Tibial nerve (tissue), 4 donors: ENCODE results near the gene GABBR2. TPM values are rescaled to one million over a fixed set of nuclear protein-coding genes. Genes with fewer than 3 reads are reported as not detected.

Experiments
- DNase-seq, 2 donors: peaks; one replicate each; pipeline ENCODE4 v3.0.0-alpha.2; 2019; ENCODE audit warnings: low spot score in 2 of 2
- H3K27ac ChIP-seq, 4 donors: fragments of 200-600 bp; sonication (generic) in 3 of 4; one replicate each; pipeline ENCODE4 v1.5.1; 2017 to 2019; ENCODE audit warnings: mild to moderate bottlenecking in 1 of 4
- H3K27me3 ChIP-seq, 2 donors: fragments of 200-600 bp; sonication (generic) in 1 of 2; one replicate each; pipeline versions ENCODE4 v1.5.1 to v1.6.0; 2017 to 2019
- H3K36me3 ChIP-seq, 3 donors: fragments of 200-600 bp; sonication (generic); one replicate each; pipeline ENCODE4 v1.5.1; 2018 to 2019
- H3K4me1 ChIP-seq, 4 donors: fragments of 200-600 bp; sonication (generic) in 3 of 4; one replicate each; pipeline ENCODE4 v1.5.1; 2017 to 2019
- H3K4me3 ChIP-seq, 4 donors: fragments of 200-600 bp; sonication (generic) in 3 of 4; one replicate each; pipeline ENCODE4 v1.5.1; 2017 to 2019; ENCODE audit warnings: mild to moderate bottlenecking in 1 of 4, moderate library complexity in 1 of 4
- H3K9me3 ChIP-seq, 4 donors: fragments of 200-600 bp; sonication (generic) in 3 of 4; one replicate each; pipeline ENCODE4 v1.5.1; 2017 to 2019
- EP300 ChIP-seq, 2 donors: sonication (generic); formaldehyde crosslinking; IDR thresholded peaks; one replicate each; pipeline ENCODE4 v1.6.1; 2017; ENCODE audit warnings: antibody characterized with exemption in 2 of 2, mild to moderate bottlenecking in 1 of 2
- POLR2A ChIP-seq, 2 donors: fragments of 450-650 bp; IDR thresholded peaks; one replicate each; pipeline ENCODE4 v1.6.1; 2017; ENCODE audit warnings: antibody characterized with exemption in 2 of 2, mild to moderate bottlenecking in 2 of 2, moderate library complexity in 2 of 2
- WGBS, 2 donors: methylation state at CpG; one replicate each; pipeline ENCODE4 v1.1.5; 2018; 5-methylcytosine and 5-hydroxymethylcytosine counted together
- total RNA-seq, 4 donors: library from RNA; depleted of rRNA; stranded (reverse); fragments of >200 nt; gene quantifications; one replicate each; pipeline ENCODE4 v1.1.0, GENCODE V29; 2016
- TF ChIP-seq, protein P1 (sequence below), 5 experiments: fragments of 200-600 bp in 3 of 5; fragments of 450-650 bp in 2 of 5; sonication (generic) in 3 of 5; IDR thresholded peaks; one replicate each; pipeline ENCODE4 v1.5.1; 2016 to 2019; ENCODE audit warnings: antibody characterized with exemption in 5 of 5, mild to moderate bottlenecking in 3 of 5, moderate library complexity in 2 of 5

GABBR2 gene
- total RNA-seq, 4 donors from 2014 or later = 0.20 to 0.22 TPM; not detected in 2

DNA sequence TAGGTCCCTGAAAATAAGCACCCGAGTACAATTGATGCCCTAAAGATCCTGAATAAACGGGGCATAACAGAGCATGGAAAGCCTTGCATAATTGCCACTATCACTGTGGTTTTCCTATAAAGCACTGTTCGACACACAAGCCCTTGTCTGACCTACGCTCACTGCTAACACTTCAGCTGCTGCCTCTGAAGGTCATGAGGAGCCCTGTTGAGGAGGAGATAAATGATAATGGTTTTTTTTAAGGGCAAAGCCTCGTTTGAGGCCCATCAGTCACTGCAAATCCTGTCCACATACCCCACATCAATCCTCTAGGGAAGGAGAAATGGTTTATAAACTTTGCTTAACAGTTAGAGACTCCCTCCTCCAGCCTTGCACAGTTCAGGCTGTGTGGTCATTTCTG lies 35.1 kb downstream of the GABBR2 start:
- peaks cover 0 to 26% (median 2%) of the 10 kb centered on the region in 4 donors for H3K9me3 ChIP-seq
- no peaks in the 10 kb centered on the region for H3K36me3 ChIP-seq
- H3K4me1 ChIP-seq = no peaks in the 10 kb centered on the region
- H3K4me3 ChIP-seq = no peak overlapping the region
- WGBS, 2 donors = 46 to 51% methylated on average over 5 of the region's 5 CpGs
- TF ChIP-seq, protein P1, sequence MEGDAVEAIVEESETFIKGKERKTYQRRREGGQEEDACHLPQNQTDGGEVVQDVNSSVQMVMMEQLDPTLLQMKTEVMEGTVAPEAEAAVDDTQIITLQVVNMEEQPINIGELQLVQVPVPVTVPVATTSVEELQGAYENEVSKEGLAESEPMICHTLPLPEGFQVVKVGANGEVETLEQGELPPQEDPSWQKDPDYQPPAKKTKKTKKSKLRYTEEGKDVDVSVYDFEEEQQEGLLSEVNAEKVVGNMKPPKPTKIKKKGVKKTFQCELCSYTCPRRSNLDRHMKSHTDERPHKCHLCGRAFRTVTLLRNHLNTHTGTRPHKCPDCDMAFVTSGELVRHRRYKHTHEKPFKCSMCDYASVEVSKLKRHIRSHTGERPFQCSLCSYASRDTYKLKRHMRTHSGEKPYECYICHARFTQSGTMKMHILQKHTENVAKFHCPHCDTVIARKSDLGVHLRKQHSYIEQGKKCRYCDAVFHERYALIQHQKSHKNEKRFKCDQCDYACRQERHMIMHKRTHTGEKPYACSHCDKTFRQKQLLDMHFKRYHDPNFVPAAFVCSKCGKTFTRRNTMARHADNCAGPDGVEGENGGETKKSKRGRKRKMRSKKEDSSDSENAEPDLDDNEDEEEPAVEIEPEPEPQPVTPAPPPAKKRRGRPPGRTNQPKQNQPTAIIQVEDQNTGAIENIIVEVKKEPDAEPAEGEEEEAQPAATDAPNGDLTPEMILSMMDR (IDR thresholded peaks at IDR 0.05) = no peak
- no peak for TF ChIP-seq EP300 (IDR thresholded peaks at IDR 0.05)
- TF ChIP-seq POLR2A (IDR thresholded peaks at IDR 0.05) = no peak
- no peak for DNase-seq
- H3K27ac ChIP-seq = no peak overlapping the region
- no peaks in the 10 kb centered on the region for H3K27me3 ChIP-seq

DNA sequence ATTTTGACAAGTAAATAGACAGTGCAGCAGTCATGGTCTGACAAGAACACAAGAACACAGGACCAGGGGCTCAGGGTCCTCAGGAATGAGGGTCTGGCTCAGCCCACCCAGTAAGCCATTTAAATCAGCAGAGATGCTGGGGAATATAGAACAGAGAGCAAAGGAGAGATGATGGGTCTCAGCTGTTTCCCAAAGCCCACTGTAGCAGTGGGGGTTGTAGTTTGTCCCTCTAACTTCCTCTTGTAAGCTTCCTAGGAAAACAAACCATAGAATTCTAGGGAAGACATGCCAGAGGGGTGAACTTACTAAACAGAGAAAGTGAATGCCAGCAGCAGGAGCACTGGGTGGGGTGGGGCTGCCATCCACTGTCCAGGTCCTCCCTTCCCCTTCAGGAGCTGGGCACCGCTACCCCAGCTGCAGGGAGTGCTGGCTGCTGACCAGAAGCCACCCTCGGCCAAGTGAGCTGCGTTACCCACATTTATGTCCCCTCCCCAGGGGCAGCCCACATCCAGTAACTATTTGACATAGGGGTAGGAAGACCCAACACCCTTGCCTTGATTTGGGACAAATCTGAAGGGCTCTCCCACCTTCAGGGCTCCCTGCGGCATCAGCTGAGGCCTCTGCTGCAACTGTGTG lies 41.6 kb downstream of the GABBR2 start:
- H3K4me3 ChIP-seq = no peak overlapping the region
- H3K27me3 ChIP-seq = no peaks in the 10 kb centered on the region
- no peak for DNase-seq
- H3K9me3 ChIP-seq = no peaks in the 10 kb centered on the region
- TF ChIP-seq POLR2A (IDR thresholded peaks at IDR 0.05) = no peak
- no peak for TF ChIP-seq EP300 (IDR thresholded peaks at IDR 0.05)
- TF ChIP-seq, protein P1 (IDR thresholded peaks at IDR 0.05) = no peak
- 65 to 72% methylated on average over 4 of the region's 4 CpGs for WGBS, 2 donors
- no peak overlapping the region for H3K27ac ChIP-seq
- H3K4me1 ChIP-seq = no peaks in the 10 kb centered on the region
- no peaks in the 10 kb centered on the region for H3K36me3 ChIP-seq

DNA sequence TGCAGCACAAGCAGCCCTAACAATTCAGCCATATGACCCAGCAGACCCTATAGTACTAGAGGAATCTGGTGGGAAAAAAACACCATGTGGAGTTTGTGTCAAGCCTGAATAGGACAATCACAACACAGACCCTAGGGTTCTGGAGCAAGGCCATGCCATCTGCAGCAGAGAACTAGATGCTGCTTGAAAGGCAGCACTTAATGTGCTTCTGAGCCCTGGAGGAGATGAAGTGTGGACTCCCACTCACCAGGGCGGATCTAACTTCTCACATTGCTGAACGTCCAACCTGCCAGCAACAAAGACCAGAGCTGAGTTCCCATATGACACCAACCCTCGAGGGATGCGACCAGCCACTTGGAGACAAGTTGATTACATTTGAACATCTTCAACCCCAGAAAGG lies 43.2 kb downstream of the GABBR2 start:
- no peak for DNase-seq
- H3K27ac ChIP-seq = no peak overlapping the region
- H3K4me3 ChIP-seq = no peak overlapping the region
- WGBS, 2 donors = 81 to 85% methylated on average over 4 of the region's 4 CpGs
- TF ChIP-seq, protein P1 (IDR thresholded peaks at IDR 0.05) = no peak
- no peak for TF ChIP-seq EP300 (IDR thresholded peaks at IDR 0.05)
- no peak for TF ChIP-seq POLR2A (IDR thresholded peaks at IDR 0.05)
- no peaks in the 10 kb centered on the region for H3K36me3 ChIP-seq
- H3K9me3 ChIP-seq = no peaks in the 10 kb centered on the region
- no peaks in the 10 kb centered on the region for H3K27me3 ChIP-seq
- H3K4me1 ChIP-seq = no peaks in the 10 kb centered on the region

DNA sequence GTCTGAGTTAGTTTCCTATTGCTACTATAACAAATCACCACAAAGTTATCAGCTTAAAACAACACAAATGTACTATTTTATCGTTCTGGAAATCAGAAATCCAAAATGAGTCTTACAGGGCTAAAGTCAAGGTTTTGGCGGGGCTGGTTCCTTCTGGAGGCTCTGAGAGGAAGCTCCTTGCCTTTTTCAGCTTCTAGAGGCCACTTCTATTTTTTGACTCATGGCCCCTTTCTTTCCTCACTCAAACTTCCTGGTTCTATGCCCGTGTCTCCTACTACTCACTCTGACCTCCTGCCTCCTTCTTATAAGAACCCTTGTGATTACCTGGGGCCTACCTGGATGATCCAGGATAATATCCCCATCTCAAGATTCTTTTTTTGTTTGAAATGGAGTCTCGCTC lies 48.2 kb downstream of the GABBR2 start:
- Histone ChIP-seq H3K27ac (no peak overlapping the region), H3K27me3 (no peaks in the 10 kb centered on the region), H3K9me3 (no peaks in the 10 kb centered on the region), H3K36me3 (no peaks in the 10 kb centered on the region), H3K4me3 (no peak overlapping the region), H3K4me1 (peaks cover 0 to 4% (median 0%) of the 10 kb centered on the region in 4 donors)
- DNase-seq = no peak
- TF ChIP-seq EP300 (IDR thresholded peaks at IDR 0.05) (no peak), POLR2A (IDR thresholded peaks at IDR 0.05) (no peak)
- TF ChIP-seq, protein P1 (IDR thresholded peaks at IDR 0.05) = no peak
- 74 to 79% methylated on average over 4 of the region's 4 CpGs for WGBS, 2 donors

DNA sequence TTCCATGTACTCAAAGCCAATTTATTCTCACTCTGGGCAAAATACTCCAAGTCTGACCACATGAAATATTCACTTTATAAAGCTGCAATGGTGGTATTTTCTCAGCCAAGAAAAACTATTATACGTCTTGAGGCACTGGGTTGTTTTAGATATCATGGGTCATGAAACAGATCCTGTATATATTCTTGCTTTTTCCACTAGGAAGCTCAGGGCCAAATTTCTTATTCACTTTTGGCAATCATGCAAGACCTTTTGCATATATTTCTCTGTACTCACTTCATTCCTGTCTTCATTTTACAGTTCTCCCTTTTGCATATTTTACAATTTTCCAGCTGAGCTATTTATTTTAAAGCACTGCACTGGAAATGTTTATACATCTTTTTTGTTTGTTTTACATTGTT lies 49.8 kb downstream of the GABBR2 start:
- Histone ChIP-seq H3K9me3 (no peaks in the 10 kb centered on the region), H3K27me3 (no peaks in the 10 kb centered on the region), H3K27ac (no peak overlapping the region), H3K36me3 (no peaks in the 10 kb centered on the region), H3K4me3 (no peak overlapping the region), H3K4me1 (peaks cover 0 to 4% (median 0%) of the 10 kb centered on the region in 4 donors)
- 8 to 28% methylated on average over 1 of the region's 1 CpG for WGBS, 2 donors
- no peak for DNase-seq
- TF ChIP-seq EP300 (IDR thresholded peaks at IDR 0.05) (no peak), POLR2A (IDR thresholded peaks at IDR 0.05) (no peak)
- TF ChIP-seq, protein P1 (IDR thresholded peaks at IDR 0.05) = no peak
